IMR-90 (cell line): ENCODE results near the gene PRCP. TPM values are rescaled to one million over a fixed set of nuclear protein-coding genes. Genes with fewer than 3 reads are reported as not detected.

Experiments used
- ATAC-seq: fragments of 200-7000 bp; cut with Tn5 transposase; 2 replicates; pipeline ENCODE4 v1.9.1; 2020; ENCODE audit warnings: low read depth, mild to moderate bottlenecking, moderate library complexity
- BruUV-seq: library from RNA; stranded (reverse); fragments of 400-500 nt; replicated peaks from 2 replicates; lab custom pipeline; 2021; lab: Mats Ljungman, UMichigan
- CTCF ChIA-PET: fragments of 300-600 bp; formaldehyde crosslinking; extraction: SDS; loops from one replicate; lab custom pipeline; 2021; ENCODE audit warnings: antibody characterized with exemption; lab: Yijun Ruan, JAX
- POLR2A ChIA-PET: fragments of 300-600 bp; sonication (Branson Sonifier 250); formaldehyde crosslinking; loops from one replicate; lab custom pipeline; 2022; ENCODE audit warnings: antibody characterized with exemption; ENCODE audit not compliant: unreplicated experiment; lab: Charles Lee
- DNase-seq: peaks from one replicate; pipeline ENCODE4 v3.0.0; 2013
- H2AFZ ChIP-seq: replicated peaks from 2 replicates; pipeline ENCODE3; 2013; ENCODE audit warnings: low read length, mild to moderate bottlenecking; ENCODE audit not compliant: poor library complexity
- H2AK5ac ChIP-seq: 2 replicates; pipeline ENCODE4 v1.6.1; 2013; ENCODE audit warnings: low read depth, low read length, inconsistent platforms
- H2AK9ac ChIP-seq: replicated peaks from 2 replicates; pipeline ENCODE3; 2013; ENCODE audit warnings: mild to moderate bottlenecking, low read depth, low read length, moderate library complexity; ENCODE audit not compliant: poor library complexity
- H2BK120ac ChIP-seq: 2 replicates; pipeline ENCODE4 v1.6.1; 2013; ENCODE audit warnings: low read depth, low read length, inconsistent platforms
- H2BK15ac ChIP-seq: 3 replicates; pipeline ENCODE4 v1.6.1; 2013; ENCODE audit warnings: low read depth, low read length, inconsistent platforms
- H2BK20ac ChIP-seq: 2 replicates; pipeline ENCODE4 v1.6.1; 2013; ENCODE audit warnings: low read depth, mild to moderate bottlenecking, inconsistent platforms, low read length, moderate library complexity
- H2BK5ac ChIP-seq: 2 replicates; pipeline ENCODE4 v1.6.1; 2013; ENCODE audit warnings: mild to moderate bottlenecking, low read depth, low read length, inconsistent platforms; ENCODE audit not compliant: poor library complexity, severe bottlenecking
- H3K14ac ChIP-seq: replicated peaks from 2 replicates; pipeline ENCODE4 v1.6.1; 2013; ENCODE audit warnings: low read depth, low read length, inconsistent platforms
- H3K18ac ChIP-seq: 2 replicates; pipeline ENCODE4 v1.6.1; 2013; ENCODE audit warnings: low read depth, low read length, control low read depth
- H3K23ac ChIP-seq: 2 replicates; pipeline ENCODE4 v1.6.1; 2013; ENCODE audit warnings: low read depth, low read length, inconsistent platforms
- H3K27ac ChIP-seq: 2 replicates; pipeline ENCODE4 v1.5.1; 2013; ENCODE audit warnings: mild to moderate bottlenecking, control low read depth, low read length; ENCODE audit not compliant: insufficient read depth
- H3K27me3 ChIP-seq: 2 replicates; pipeline ENCODE4 v1.6.1; 2013; ENCODE audit warnings: low read length; ENCODE audit not compliant: control insufficient read depth, insufficient read depth
- H3K36me3 ChIP-seq: 2 replicates; pipeline ENCODE4 v1.6.1; 2013; ENCODE audit warnings: low read length, mixed read lengths; ENCODE audit not compliant: control insufficient read depth, insufficient read depth
- H3K4ac ChIP-seq: 2 replicates; pipeline ENCODE4 v1.6.1; 2013; ENCODE audit warnings: low read depth, low read length, inconsistent platforms
- H3K4me1 ChIP-seq: 2 replicates; pipeline ENCODE4 v1.6.1; 2013; ENCODE audit warnings: low read length, mixed read lengths; ENCODE audit not compliant: control insufficient read depth, insufficient read depth
- H3K4me2 ChIP-seq: 2 replicates; pipeline ENCODE4 v1.6.1; 2013; ENCODE audit warnings: low read depth, mild to moderate bottlenecking, control low read depth, low read length, moderate library complexity
- H3K4me3 ChIP-seq: 2 replicates; pipeline ENCODE4 v1.5.1; 2013; ENCODE audit warnings: low read depth, mild to moderate bottlenecking, control low read depth, low read length, moderate library complexity; ENCODE audit not compliant: insufficient read depth
- H3K56ac ChIP-seq: 2 replicates; pipeline ENCODE4 v1.6.1; 2013; ENCODE audit warnings: low read length, inconsistent platforms; ENCODE audit not compliant: insufficient read depth; ENCODE audit errors: extremely low read depth
- H3K79me1 ChIP-seq, 2 experiments: 2 replicates each; pipeline ENCODE4 v1.6.1; 2013; ENCODE audit warnings: low read length in 2 of 2, inconsistent platforms in 1 of 2, low read depth in 1 of 2
- H3K9ac ChIP-seq: 2 replicates; pipeline ENCODE4 v1.6.1; 2013; ENCODE audit warnings: low read depth, low read length, control low read depth
- H3K9me1 ChIP-seq: 2 replicates; pipeline ENCODE4 v1.6.1; 2013; ENCODE audit warnings: low read length, inconsistent platforms; ENCODE audit not compliant: insufficient read depth
- H3K9me3 ChIP-seq: 2 replicates; pipeline ENCODE4 v1.6.1; 2013; ENCODE audit warnings: low read length; ENCODE audit not compliant: control insufficient read depth, insufficient read depth
- H4K20me1 ChIP-seq: 2 replicates; pipeline ENCODE4 v1.6.1; 2013; ENCODE audit warnings: low read length, inconsistent platforms; ENCODE audit not compliant: insufficient read depth
- H4K5ac ChIP-seq: 2 replicates; pipeline ENCODE4 v1.6.1; 2013; ENCODE audit warnings: mild to moderate bottlenecking, low read depth, low read length, control low read depth
- H4K8ac ChIP-seq, 2 experiments: 2 replicates each; pipeline ENCODE4 v1.6.1; 2013; ENCODE audit warnings: low read depth in 2 of 2, low read length in 2 of 2, control low read depth in 1 of 2, inconsistent platforms in 1 of 2
- H4K91ac ChIP-seq: 2 replicates; pipeline ENCODE4 v1.6.1; 2013; ENCODE audit warnings: low read depth, low read length, inconsistent platforms; ENCODE audit not compliant: insufficient read depth
- CHD1 ChIP-seq: IDR thresholded peaks from 2 replicates; pipeline ENCODE4 v1.6.1; 2012; ENCODE audit warnings: low read depth, low read length, improper control_type of control experiment
- CTCF ChIP-seq: conservative IDR thresholded peaks from 2 replicates; pipeline ENCODE4 v1.5.1; 2012; ENCODE audit warnings: mild to moderate bottlenecking, low read depth, low read length, improper control_type of control experiment
- MAFK ChIP-seq: IDR thresholded peaks from 2 replicates; pipeline ENCODE4 v1.6.1; 2012; ENCODE audit warnings: low read depth, low read length, improper control_type of control experiment
- RAD21 ChIP-seq: IDR thresholded peaks from 2 replicates; pipeline ENCODE4 v1.6.1; 2012; ENCODE audit warnings: low read length, improper control_type of control experiment
- SMC3 ChIP-seq: fragments of 150-350 bp; IDR thresholded peaks from 2 replicates; pipeline ENCODE4 v1.6.1; 2016; ENCODE audit warnings: low read depth, mild to moderate bottlenecking, antibody characterized with exemption, low read length, moderate library complexity
- WGBS, 2 experiments: methylation state at CpG; one replicate each; pipeline versions ENCODE4 v1.1.5 to v1.1.7; 2013; ENCODE audit warnings: missing lambda C conversion rate in 2 of 2; ENCODE audit not compliant: insufficient read length in 1 of 2; ENCODE audit errors: extremely low coverage in 2 of 2; 5-methylcytosine and 5-hydroxymethylcytosine counted together
- dilution Hi-C: fragments of 300-500 bp; cut with HindIII; formaldehyde crosslinking; loops from one replicate; pipeline ENCODE4 v1.14.3; 2018; ENCODE audit warnings: low sequenced_read_pairs; ENCODE audit not compliant: unreplicated experiment
- in situ Hi-C: fragments of 300-500 bp; cut with MboI; formaldehyde crosslinking; loops from 3 replicates; pipeline ENCODE4 v1.14.3; 2019; ENCODE audit warnings: low sequenced_read_pairs, inconsistent platforms, mixed read lengths
- intact Hi-C: fragments of 100-400 bp; cut with micrococcal nuclease; formaldehyde crosslinking; loops from 2 replicates; pipeline ENCODE4 v1.10.0; 2022
- polyA plus RNA-seq, 3 experiments: library from polyadenylated mRNA; depleted of rRNA; stranded (reverse); fragments of >200 nt; gene quantifications; 2 replicates each; pipeline ENCODE4 v1.2.3, GENCODE V29; 2012; ENCODE audit warnings: low replicate concordance in 1 of 3
- total RNA-seq: library from RNA; depleted of rRNA; stranded (reverse); fragments of >200 nt; gene quantifications from 2 replicates; pipeline ENCODE4 v1.2.3, GENCODE V29; 2012

Gene PRCP
- total and polyA plus RNA-seq, 2 of the 4 experiments (the other 2 are of a cell fraction), result 31.7 to 64.9 TPM

- no peak overlapping the region for H3K14ac ChIP-seq
- peak overlapping the region; percentile 93 for H2AFZ ChIP-seq
- CTCF ChIA-PET, result interaction anchor here (0.6 to 2.0 kb wide), 36 partner anchors 8 to 952 kb away, joined by 3 to 12 read pairs (median 4); partner anchors contain the start of genes DDIAS and PRCP
- H3K4me3 ChIP-seq, result peak overlapping the region; percentile 29; the same call in 1 of the 2 replicates
- peaks cover 3% of the 10 kb centered on the region; the same call in 1 of the 2 replicates for H3K9me1 ChIP-seq
- DNase-seq (peak; percentile 76), ATAC-seq (peak; percentile 21; the same call in 1 of the 2 replicates)
- H3K27me3 ChIP-seq, result no peaks in the 10 kb centered on the region
- TF ChIP-seq CHD1 (no peak), SMC3 (peak; percentile 60), CTCF (peak; percentile 71), RAD21 (peak; percentile 63), MAFK (no peak)
- H3K4me2 ChIP-seq, result peak overlapping the region; percentile 93
- H2BK20ac ChIP-seq, result peak overlapping the region; percentile 57; the same call in 1 of the 2 replicates
- 0 out of 2 replicates have a peak overlapping the region, but pooled peaks have one; percentile 46 for H4K91ac ChIP-seq
- no peak overlapping the region for H2BK5ac ChIP-seq
- peak overlapping the region; percentile 57; the same call in 1 of the 2 replicates for H3K4ac ChIP-seq
- dilution Hi-C loops (no loop called here), in situ Hi-C loops (no loop called here), intact Hi-C loops (loop anchor here (1.0 to 5.0 kb wide), 3 partner anchors 33 to 955 kb away; partner anchors contain the start of gene PRCP)
- H3K9me3 ChIP-seq, result no peaks in the 10 kb centered on the region
- peak overlapping the region in 1 of 2 experiments; percentile 68; a peak in 2 of 4 replicates for H4K8ac ChIP-seq
- peak overlapping the region; percentile 63; the same call in 1 of the 2 replicates for H3K23ac ChIP-seq
- no peak overlapping the region for H3K56ac ChIP-seq
- no peak overlapping the region for H4K5ac ChIP-seq
- POLR2A ChIA-PET, result interaction anchor here (0.7 kb wide), 1 partner anchor 1080 kb away, joined by 3 read pairs; no protein-coding TSS in a partner anchor
- peak overlapping the region; percentile 52 for H2AK9ac ChIP-seq
- H3K36me3 ChIP-seq, result no peaks in the 10 kb centered on the region
- peak overlapping the region; percentile 67 for H2BK120ac ChIP-seq
- H3K4me1 ChIP-seq, result peaks cover 5% of the 10 kb centered on the region; the same call in 1 of the 2 replicates
- no TSS peak for BruUV-seq
- H3K18ac ChIP-seq, result peak overlapping the region; percentile 81; the same call in 1 of the 2 replicates
- H4K20me1 ChIP-seq, result no peaks in the 10 kb centered on the region
- peaks cover 6 to 11% of the 10 kb centered on the region in 2 experiments; a peak in 2 of 4 replicates for H3K79me1 ChIP-seq
- H3K27ac ChIP-seq, result no peak overlapping the region
- H2BK15ac ChIP-seq, result peak overlapping the region; percentile 81; the same call in 1 of the 3 replicates
- 0% methylated on average over 1 of the region's 10 CpGs; no CpG with 5 or more reads in 1 of the 2 experiments for WGBS, 2 experiments
- peak overlapping the region; percentile 53 for H3K9ac ChIP-seq
- 0 out of 2 replicates have a peak overlapping the region, but pooled peaks have one; percentile 50 for H2AK5ac ChIP-seq
Measured at GRCh38 chr11:82867495-82868082, 32.6 kb downstream of the PRCP start.
